Mucosa of stomach (tissue), 1 donor: ENCODE measurements around the gene NUPR2.
"Not testable (repeated sequence)": the region's sequence is repeated elsewhere in the genome, so short reads cannot be mapped to it uniquely, and the experiment has no call there.

ENCODE experiments used
- H3K27me3 ChIP-seq: one replicate; pipeline ENCODE4 v1.7.0; 2013; ENCODE audit warnings: mild to moderate bottlenecking, low read length; ENCODE audit not compliant: control insufficient read depth, insufficient read depth
- H3K36me3 ChIP-seq: one replicate; pipeline ENCODE4 v1.7.0; 2013; ENCODE audit warnings: low read length; ENCODE audit not compliant: control insufficient read depth, insufficient read depth
- H3K4me1 ChIP-seq: one replicate; pipeline ENCODE4 v1.7.0; 2013; ENCODE audit warnings: mild to moderate bottlenecking, low read length; ENCODE audit not compliant: control insufficient read depth, insufficient read depth
- H3K4me3 ChIP-seq: one replicate; pipeline ENCODE4 v1.7.0; 2013; ENCODE audit warnings: low read length
- H3K9ac ChIP-seq: one replicate; pipeline ENCODE4 v1.7.0; 2013; ENCODE audit warnings: mild to moderate bottlenecking, low read length, moderate library complexity
- H3K9me3 ChIP-seq: one replicate; pipeline ENCODE4 v1.7.0; 2013; ENCODE audit warnings: mild to moderate bottlenecking, low read length, moderate library complexity; ENCODE audit not compliant: control insufficient read depth
- donor health status: Pancreatic carcinoma.

The NUPR2 gene, protein sequence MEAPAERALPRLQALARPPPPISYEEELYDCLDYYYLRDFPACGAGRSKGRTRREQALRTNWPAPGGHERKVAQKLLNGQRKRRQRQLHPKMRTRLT

GRCh38 chr7:56115852-56116538 is at the start of gene NUPR2:
TSS of gene NUPR2 (minus strand) at chr7:56116417. CDS start at chr7:56116314, 103 bp downstream.
- Histone ChIP-seq H3K9ac (peak within 1 kb of the TSS; percentile 34), H3K36me3 (no peaks in the 10 kb centered on the region), H3K4me1 (peaks cover 5% of the 10 kb centered on the region), H3K4me3 (no peak within 1 kb of the TSS), H3K9me3 (no peaks in the 10 kb centered on the region), H3K27me3 (peaks cover 4% of the 10 kb centered on the region)

GRCh38 chr7:56157238-56157790 is 41.1 kb upstream of the NUPR2 start:
- H3K36me3 ChIP-seq, result no peaks in the 10 kb centered on the region
- no peaks in the 10 kb centered on the region for H3K4me1 ChIP-seq
- no peaks in the 10 kb centered on the region for H3K9me3 ChIP-seq
- H3K4me3 ChIP-seq, result no peak overlapping the region
- no peak overlapping the region for H3K9ac ChIP-seq
- H3K27me3 ChIP-seq, result no peaks in the 10 kb centered on the region

DNA sequence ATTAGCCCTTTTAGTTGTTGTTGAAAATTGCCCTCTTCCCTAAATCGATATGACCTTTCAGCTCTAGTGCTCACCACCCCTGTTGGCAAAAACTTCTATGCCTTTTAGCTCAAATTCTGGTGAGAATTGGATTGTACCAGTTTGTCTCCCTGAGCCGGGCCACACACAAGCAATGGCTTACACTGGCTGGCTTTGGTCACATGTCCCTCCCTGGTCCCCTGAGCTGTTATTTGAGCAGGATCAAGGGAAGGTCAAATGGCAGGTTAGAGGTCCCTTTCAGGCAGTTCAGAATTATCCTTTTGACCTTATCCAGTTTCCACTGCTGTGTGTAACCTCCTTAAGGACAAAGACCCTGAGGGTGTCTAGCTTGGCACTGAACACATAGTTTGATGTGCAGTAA is 14.8 kb upstream of the NUPR2 start:
- not testable (repeated sequence) for H3K9me3 ChIP-seq

GRCh38 chr7:56127241-56127975 is 11.2 kb upstream of the NUPR2 start:
- H3K4me3 ChIP-seq, result no peak overlapping the region
- H3K9ac ChIP-seq, result no peak overlapping the region
- H3K36me3 ChIP-seq, result no peaks in the 10 kb centered on the region
- H3K9me3 ChIP-seq, result no peaks in the 10 kb centered on the region
- no peaks in the 10 kb centered on the region for H3K27me3 ChIP-seq
- no peaks in the 10 kb centered on the region for H3K4me1 ChIP-seq

More for the DNA sequence above, 14.8 kb upstream of the NUPR2 start:
- not testable (repeated sequence) for H3K4me3 ChIP-seq, H3K4me1 ChIP-seq, H3K9ac ChIP-seq, H3K27me3 ChIP-seq, H3K36me3 ChIP-seq

DNA sequence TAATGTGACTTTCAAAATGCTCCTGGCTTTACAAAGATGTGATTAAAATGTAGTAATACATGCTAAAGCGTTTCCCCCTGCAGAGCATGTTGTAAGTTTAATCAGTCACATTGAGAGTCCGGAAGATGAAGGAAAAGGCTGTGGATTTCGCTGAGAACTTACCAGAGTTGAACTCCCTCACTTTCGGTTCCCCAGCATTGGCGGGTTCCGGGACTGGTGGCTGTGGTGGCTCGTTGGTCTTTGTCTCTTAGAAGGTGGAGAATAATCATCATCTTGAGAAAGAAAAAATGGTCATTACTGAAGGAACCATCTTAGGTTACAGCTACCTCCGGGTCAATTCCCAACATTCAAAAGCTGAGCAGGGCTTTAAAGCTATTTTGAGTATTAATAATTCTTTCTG is 9.6 kb upstream of the NUPR2 start:
- Histone ChIP-seq H3K36me3 (no peaks in the 10 kb centered on the region), H3K4me1 (no peaks in the 10 kb centered on the region), H3K9ac (no peak overlapping the region)

DNA sequence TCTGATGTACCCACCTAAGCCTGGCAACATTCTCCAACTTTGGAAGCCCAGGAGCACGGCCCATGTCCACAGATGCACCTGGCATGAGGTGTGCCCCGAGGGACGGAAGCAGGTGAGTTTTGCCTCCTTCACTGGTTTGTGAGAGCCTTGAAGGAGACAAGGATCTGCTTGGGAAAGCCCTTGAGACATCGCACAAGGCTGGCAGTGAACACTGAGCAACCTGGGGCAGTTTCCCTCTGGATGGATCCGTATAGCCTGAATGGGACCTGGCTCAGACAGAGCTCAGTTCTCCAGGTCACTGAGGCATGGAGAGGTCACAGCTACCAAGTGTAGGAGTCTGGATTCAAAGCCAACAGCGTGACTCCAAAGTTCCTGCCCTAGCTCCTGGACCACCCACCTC is 8.8 kb upstream of the NUPR2 start:
- Histone ChIP-seq H3K36me3 (no peaks in the 10 kb centered on the region), H3K9ac (no peak overlapping the region), H3K4me1 (no peaks in the 10 kb centered on the region), H3K27me3 (no peaks in the 10 kb centered on the region), H3K4me3 (no peak overlapping the region), H3K9me3 (no peaks in the 10 kb centered on the region)

More for the DNA sequence above, 9.6 kb upstream of the NUPR2 start:
- Histone ChIP-seq H3K9me3 (no peaks in the 10 kb centered on the region), H3K4me3 (no peak overlapping the region), H3K27me3 (no peaks in the 10 kb centered on the region)

- H3K27me3 ChIP-seq, result no peaks in the 10 kb centered on the region
- no peak overlapping the region for H3K4me3 ChIP-seq
- H3K9me3 ChIP-seq, result no peaks in the 10 kb centered on the region
- H3K4me1 ChIP-seq, result no peaks in the 10 kb centered on the region
- H3K9ac ChIP-seq, result no peak overlapping the region
- H3K36me3 ChIP-seq, result no peaks in the 10 kb centered on the region
Observed at GRCh38 chr7:56121440-56121839, 5.2 kb upstream of the NUPR2 start.

DNA sequence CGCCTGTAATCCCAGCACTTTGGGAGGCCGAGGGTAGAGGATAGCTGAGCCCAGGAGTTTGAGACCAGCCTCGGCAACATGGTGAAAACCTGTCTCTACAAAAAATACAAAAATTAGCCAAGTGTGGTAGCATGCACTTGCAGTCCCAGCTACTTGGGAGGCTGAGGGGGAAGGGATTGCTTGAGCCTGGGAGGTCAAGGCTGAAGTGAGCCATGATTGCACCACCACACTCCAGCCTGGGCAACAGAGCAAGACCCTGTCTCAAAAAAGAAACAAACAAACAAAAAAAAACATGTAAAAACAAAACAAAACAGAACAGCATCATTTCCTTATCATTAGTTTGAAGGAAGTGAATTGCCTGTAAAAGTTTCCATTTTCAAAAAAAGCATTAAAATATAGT is 4.0 kb downstream of the NUPR2 start:
- not testable (repeated sequence) for H3K27me3 ChIP-seq, H3K9ac ChIP-seq, H3K4me3 ChIP-seq, H3K4me1 ChIP-seq, H3K36me3 ChIP-seq, H3K9me3 ChIP-seq

DNA sequence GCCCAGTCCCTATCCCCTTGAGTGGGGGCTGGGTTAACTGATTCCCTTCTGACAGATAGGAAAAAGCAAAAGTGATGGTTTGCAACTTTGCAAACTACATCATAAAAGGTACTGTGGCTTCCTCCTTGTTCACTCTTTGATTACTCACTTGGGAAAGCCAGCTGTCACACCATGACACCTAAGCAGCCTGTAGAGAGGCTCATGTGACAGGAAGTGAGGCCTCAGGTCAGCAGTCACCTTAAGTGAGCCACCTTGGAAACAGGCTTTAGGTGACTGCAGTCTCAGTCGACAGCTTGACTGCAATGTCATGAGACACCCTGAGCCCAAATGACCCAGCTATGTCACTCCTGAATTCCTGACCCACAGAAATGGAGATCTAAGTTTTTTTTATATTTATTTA is 5.6 kb downstream of the NUPR2 start:
- Histone ChIP-seq H3K27me3 (no peaks in the 10 kb centered on the region), H3K36me3 (no peaks in the 10 kb centered on the region), H3K4me3 (no peak overlapping the region), H3K9me3 (no peaks in the 10 kb centered on the region), H3K4me1 (peaks cover 9% of the 10 kb centered on the region), H3K9ac (no peak overlapping the region)

DNA sequence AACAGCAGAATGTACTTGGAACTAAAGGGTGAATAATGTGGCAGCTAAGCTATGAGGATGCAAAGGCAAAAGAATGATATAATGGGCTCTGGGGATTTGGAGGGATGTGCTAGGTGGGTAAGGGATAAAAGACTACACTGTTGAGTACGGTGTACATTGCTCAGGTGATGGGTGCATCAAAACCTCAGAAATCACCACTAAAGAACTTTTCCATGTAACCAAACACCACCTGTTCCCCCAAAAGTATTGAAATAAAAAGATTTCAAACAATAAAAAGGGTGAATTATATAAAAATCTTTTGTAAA is 8.3 kb downstream of the NUPR2 start:
- Histone ChIP-seq H3K9me3 (no peaks in the 10 kb centered on the region), H3K4me1 (peaks cover 4% of the 10 kb centered on the region), H3K4me3 (no peak overlapping the region)

DNA sequence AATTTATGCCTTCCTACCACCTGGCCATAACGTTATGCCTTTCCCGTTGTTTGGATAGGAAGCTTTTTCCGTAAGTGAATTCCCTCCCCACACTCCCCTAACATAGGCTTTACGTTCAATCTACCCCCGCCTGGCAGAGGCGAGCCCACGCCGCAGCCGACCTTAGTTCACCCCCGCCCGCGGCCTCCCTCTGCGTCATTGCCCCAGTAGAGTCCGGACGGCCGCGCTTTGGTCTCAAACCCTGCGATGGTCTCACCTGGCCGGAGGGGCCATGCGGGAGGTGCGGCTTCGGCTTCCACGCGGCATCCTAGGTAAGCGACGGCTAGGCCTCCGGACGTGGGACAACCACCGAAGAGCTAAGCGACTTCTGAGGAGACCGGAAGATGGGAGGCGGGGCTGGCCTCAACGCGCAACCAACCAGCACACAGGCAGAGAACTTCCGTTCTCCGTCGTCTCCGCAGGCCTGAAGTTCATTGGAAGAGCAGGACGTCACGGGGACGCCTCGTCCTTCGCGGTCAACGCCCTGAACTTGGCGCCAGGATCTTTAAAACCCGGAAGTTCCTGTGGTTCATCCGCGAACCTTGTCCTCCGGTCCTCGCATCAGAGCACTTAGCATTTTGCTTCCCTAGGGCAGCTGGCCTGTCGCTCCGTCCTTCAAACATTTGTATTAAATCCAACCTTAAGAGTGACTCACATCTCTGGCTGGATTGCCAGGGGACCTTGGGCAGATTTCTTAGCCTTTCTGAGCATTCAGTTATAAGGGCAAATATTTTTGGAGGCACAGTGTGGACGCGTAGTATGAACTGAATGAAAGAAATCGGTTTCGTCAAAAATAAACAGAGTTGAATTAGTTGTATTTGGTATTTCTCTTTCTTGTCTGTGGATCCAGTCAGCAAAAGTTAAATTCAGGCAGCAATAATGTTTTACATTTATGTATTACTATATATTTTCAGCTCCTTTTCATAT is 9.8 kb downstream of the NUPR2 start, which contains the start of gene CHCHD2:
Gene CHCHD2, minus strand, starts transcription at position 369 of the 966 bp plus-strand sequence. Its CDS starts 63 bp downstream, at position 306.
- Histone ChIP-seq H3K9me3 (no peaks in the 10 kb centered on the region), H3K27me3 (no peaks in the 10 kb centered on the region), H3K4me3 (peak within 1 kb of the TSS; percentile 70), H3K36me3 (peaks cover 5% of the 10 kb centered on the region), H3K9ac (peak within 1 kb of the TSS; percentile 99), H3K4me1 (peaks cover 4% of the 10 kb centered on the region)

More for the DNA sequence above, 8.3 kb downstream of the NUPR2 start:
- Histone ChIP-seq H3K9ac (no peak overlapping the region), H3K36me3 (peaks cover 5% of the 10 kb centered on the region), H3K27me3 (no peaks in the 10 kb centered on the region)
